ENCODE measurements around the gene TFF3.

The TFF3 gene

DNA sequence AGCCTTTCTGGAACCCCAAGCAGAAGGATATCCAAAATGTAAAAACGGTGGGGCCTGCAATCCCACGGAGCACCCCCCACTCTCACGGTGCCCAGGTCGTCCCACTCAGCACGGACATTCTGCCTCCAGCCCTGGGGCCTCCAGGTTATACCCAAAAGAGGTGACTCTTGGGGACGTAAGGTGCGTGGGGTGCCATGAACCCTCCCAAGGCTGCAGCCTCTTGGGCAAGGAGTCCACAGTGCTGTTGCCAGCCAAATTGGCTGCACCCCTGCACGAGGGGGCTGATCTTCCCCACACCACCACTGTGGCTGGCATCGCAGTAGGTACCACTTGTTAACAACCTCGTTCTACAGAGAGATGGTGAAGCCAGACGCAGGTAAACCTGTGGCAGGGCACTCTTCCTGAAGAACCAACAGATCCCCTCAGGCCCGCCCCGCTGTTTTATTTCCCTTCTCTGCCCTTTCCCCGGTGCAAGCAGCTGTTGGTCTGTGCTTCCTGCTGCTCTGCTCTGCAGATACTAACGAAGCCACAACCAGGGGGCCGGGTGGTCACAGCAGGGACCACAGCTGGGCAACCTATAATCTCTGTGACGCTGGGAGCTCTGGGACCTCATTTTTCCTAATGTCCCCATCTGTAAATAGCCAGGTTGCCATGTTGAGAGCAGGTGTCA, 8.7 kb downstream of the TFF3 start:
- Histone ChIP-seq H3K4me3 (ENCODE audit: low read length) (no peak overlapping the region), H3K36me3 (ENCODE audit: control insufficient read depth, insufficient read depth, low read length) (no peaks in the 10 kb centered on the region), H3K9me3 (ENCODE audit: control insufficient read depth, low read length) (no peaks in the 10 kb centered on the region), H3K4me1 (ENCODE audit: control insufficient read depth, insufficient read depth, low read length) (peaks cover 19% of the 10 kb centered on the region), H3K27me3 (ENCODE audit: control insufficient read depth, insufficient read depth, low read length) (peaks cover 6% of the 10 kb centered on the region), H3K9ac (ENCODE audit: low read length) (no peak overlapping the region)

DNA sequence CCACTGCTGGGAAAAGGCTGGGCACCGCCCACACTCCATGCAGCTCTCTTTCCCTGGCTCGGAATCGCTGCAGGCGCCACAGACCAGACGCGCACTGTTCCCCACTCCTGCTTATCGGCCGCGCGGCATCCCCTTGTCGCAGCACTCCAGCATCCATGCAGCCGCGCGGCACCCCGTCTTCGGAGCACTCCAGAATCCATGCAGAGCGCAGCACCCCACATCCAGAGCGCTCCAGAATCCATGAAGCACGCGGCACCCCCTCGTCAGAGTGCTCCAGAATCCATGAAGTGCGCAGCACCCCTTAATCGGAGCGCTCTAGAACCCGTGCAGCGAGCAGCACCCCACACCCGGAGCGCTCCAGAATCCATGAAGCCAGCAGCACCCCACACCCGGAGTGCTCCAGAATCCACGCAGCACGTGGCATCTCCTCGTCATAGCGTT, 9.5 kb downstream of the TFF3 start:
- peaks cover 19% of the 10 kb centered on the region for H3K4me1 ChIP-seq (ENCODE audit: control insufficient read depth, insufficient read depth, low read length)
- H3K27me3 ChIP-seq (ENCODE audit: control insufficient read depth, insufficient read depth, low read length): peaks cover 6% of the 10 kb centered on the region
- H3K4me3 ChIP-seq (ENCODE audit: low read length): no peak overlapping the region
- no peaks in the 10 kb centered on the region for H3K9me3 ChIP-seq (ENCODE audit: control insufficient read depth, low read length)
- H3K36me3 ChIP-seq (ENCODE audit: control insufficient read depth, insufficient read depth, low read length): no peaks in the 10 kb centered on the region
- H3K9ac ChIP-seq (ENCODE audit: low read length): no peak overlapping the region

GRCh38 chr21:42304556-42305454, 10.4 kb downstream of the TFF3 start:
- Histone ChIP-seq H3K36me3 (ENCODE audit: control insufficient read depth, insufficient read depth, low read length) (no peaks in the 10 kb centered on the region), H3K27me3 (ENCODE audit: control insufficient read depth, insufficient read depth, low read length) (peaks cover 6% of the 10 kb centered on the region), H3K9me3 (ENCODE audit: control insufficient read depth, low read length) (no peaks in the 10 kb centered on the region), H3K4me3 (ENCODE audit: low read length) (no peak overlapping the region), H3K4me1 (ENCODE audit: control insufficient read depth, insufficient read depth, low read length) (peaks cover 10% of the 10 kb centered on the region), H3K9ac (ENCODE audit: low read length) (no peak overlapping the region)

DNA sequence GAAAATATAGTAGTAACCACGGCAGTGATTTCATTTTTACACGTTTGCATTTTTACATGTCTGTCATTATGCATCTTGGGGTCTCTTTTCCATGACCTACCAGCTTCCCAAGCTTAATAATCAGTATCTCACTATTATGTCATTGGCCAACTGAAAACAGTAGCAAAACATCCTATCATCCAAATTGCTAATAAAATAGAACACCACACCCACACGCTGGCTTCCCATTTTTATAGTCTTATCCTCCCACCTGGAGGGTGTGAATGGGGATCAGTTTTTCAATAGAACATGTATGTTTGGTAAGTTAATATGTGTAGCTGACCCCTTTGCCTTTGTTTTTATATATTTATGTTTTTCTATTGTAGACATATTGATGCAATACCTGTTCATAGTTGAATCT, 11.8 kb downstream of the TFF3 start:
- Histone ChIP-seq H3K27me3 (ENCODE audit: control insufficient read depth, insufficient read depth, low read length) (peaks cover 6% of the 10 kb centered on the region), H3K9ac (ENCODE audit: low read length) (no peak overlapping the region), H3K36me3 (ENCODE audit: control insufficient read depth, insufficient read depth, low read length) (no peaks in the 10 kb centered on the region), H3K4me3 (ENCODE audit: low read length) (no peak overlapping the region), H3K4me1 (ENCODE audit: control insufficient read depth, insufficient read depth, low read length) (peaks cover 8% of the 10 kb centered on the region), H3K9me3 (ENCODE audit: control insufficient read depth, low read length) (no peaks in the 10 kb centered on the region)

DNA sequence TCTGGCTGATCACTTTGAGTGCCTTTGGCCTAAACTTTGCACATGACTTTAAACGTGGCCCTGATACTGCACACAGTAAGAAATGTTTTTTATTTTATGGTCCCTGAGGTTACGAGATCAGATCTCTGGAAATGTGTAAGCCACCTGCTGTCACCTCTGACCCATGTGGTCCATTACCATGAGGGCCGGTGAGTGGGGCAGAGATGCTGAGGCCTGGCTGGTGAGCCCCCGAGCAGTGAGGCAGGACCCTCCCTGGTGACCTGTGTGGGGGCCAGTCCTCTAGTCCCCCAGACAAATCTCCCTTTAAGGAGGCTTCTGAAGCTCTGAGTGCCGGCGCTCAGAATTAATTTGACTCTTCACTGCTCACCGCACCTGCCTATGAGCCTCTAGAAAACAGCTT, 12.4 kb downstream of the TFF3 start:
- no peaks in the 10 kb centered on the region for H3K9me3 ChIP-seq (ENCODE audit: control insufficient read depth, low read length)
- peaks cover 6% of the 10 kb centered on the region for H3K27me3 ChIP-seq (ENCODE audit: control insufficient read depth, insufficient read depth, low read length)
- H3K4me3 ChIP-seq (ENCODE audit: low read length): no peak overlapping the region
- H3K4me1 ChIP-seq (ENCODE audit: control insufficient read depth, insufficient read depth, low read length): peaks cover 8% of the 10 kb centered on the region
- no peaks in the 10 kb centered on the region for H3K36me3 ChIP-seq (ENCODE audit: control insufficient read depth, insufficient read depth, low read length)
- no peak overlapping the region for H3K9ac ChIP-seq (ENCODE audit: low read length)

GRCh38 chr21:42302076-42302650, 13.0 kb downstream of the TFF3 start:
- Histone ChIP-seq H3K36me3 (ENCODE audit: control insufficient read depth, insufficient read depth, low read length) (no peaks in the 10 kb centered on the region), H3K4me3 (ENCODE audit: low read length) (no peak overlapping the region), H3K9me3 (ENCODE audit: control insufficient read depth, low read length) (no peaks in the 10 kb centered on the region), H3K27me3 (ENCODE audit: control insufficient read depth, insufficient read depth, low read length) (peaks cover 6% of the 10 kb centered on the region), H3K4me1 (ENCODE audit: control insufficient read depth, insufficient read depth, low read length) (peaks cover 8% of the 10 kb centered on the region), H3K9ac (ENCODE audit: low read length) (no peak overlapping the region)

DNA sequence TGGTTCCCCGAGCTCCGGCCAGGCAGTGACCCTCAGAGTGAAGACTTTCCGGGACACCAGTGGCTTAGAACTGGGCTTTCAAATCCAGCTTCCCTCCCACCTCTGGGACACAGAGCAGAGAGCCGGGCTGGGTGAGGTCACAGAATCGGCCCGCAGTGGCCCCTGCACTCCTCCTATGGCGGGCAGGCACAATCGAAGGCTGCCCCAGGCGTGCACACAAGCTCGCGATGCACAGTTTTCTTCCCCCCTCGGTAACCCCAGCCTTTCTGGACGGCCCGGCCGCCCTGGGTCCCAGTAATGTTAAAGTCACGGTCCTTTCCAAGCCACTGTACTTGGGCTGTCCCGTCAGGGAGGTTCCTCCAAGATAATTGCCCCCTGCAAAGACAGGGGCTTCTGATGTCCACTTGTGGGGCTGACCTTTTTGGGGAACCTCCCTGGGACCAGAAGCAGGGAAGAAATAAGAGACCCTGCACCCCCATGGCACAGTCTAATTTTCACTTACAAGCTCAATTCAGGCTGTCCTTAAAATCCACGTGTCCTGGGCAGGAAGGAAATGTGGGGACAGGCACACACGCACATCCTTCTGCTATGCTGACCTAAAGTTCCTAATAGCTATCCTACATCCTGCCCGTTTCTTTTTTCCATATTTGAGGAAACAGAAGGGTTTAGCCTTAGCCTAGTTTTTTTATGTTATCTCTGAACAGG, 13.7 kb downstream of the TFF3 start:
- peaks cover 5% of the 10 kb centered on the region for H3K27me3 ChIP-seq (ENCODE audit: control insufficient read depth, insufficient read depth, low read length)
- no peak overlapping the region for H3K4me3 ChIP-seq (ENCODE audit: low read length)
- peaks cover 8% of the 10 kb centered on the region for H3K4me1 ChIP-seq (ENCODE audit: control insufficient read depth, insufficient read depth, low read length)
- H3K9me3 ChIP-seq (ENCODE audit: control insufficient read depth, low read length): no peaks in the 10 kb centered on the region
- H3K36me3 ChIP-seq (ENCODE audit: control insufficient read depth, insufficient read depth, low read length): no peaks in the 10 kb centered on the region
- no peak overlapping the region for H3K9ac ChIP-seq (ENCODE audit: low read length)

DNA sequence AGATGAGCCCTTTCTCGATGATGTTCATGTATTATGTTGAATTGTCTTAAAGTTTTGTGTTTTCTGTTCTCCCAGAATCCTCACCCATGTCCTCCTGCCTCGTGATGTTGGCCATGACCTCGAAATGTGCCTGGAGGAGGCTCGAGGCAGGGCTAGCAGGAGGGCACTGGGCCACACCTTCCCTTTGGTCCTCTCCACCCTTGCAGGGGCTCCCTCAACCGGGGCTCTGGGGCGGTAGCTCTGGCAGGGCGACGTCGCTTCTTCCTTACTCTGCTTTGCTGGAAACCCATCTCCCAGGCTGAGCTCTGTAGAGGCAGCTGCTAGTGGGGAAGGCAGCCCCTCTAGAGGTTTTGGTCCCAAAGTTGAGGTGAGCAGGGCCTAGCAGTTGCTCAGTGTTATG, 14.3 kb downstream of the TFF3 start:
- no peak overlapping the region for H3K9ac ChIP-seq (ENCODE audit: low read length)
- H3K9me3 ChIP-seq (ENCODE audit: control insufficient read depth, low read length): no peaks in the 10 kb centered on the region
- peaks cover 8% of the 10 kb centered on the region for H3K4me1 ChIP-seq (ENCODE audit: control insufficient read depth, insufficient read depth, low read length)
- H3K4me3 ChIP-seq (ENCODE audit: low read length): no peak overlapping the region
- H3K27me3 ChIP-seq (ENCODE audit: control insufficient read depth, insufficient read depth, low read length): no peaks in the 10 kb centered on the region
- no peaks in the 10 kb centered on the region for H3K36me3 ChIP-seq (ENCODE audit: control insufficient read depth, insufficient read depth, low read length)

DNA sequence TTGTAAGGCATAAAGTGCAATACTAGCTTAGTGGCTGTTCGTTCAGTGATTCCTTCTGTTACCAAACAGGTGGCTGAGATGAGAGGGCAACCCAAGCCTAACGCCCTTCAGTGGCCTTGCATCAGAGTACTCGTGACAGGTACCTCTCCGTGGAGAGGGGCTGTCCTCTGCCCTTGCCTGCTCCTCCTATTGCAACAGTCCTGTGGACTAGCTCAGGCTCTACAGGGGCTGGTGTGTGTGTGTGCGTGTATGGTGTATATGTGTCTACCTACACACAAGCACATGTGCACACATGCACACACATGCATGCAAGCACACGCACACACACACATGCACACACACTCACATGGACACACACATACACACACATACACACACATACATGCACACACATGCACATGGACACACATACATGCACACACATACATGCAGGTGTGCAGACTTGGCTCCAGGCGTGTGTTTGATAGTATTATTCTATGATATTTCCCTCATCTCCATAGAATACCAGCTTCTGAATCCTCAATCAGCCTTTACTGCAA, 15.1 kb downstream of the TFF3 start:
- Histone ChIP-seq H3K27me3 (ENCODE audit: control insufficient read depth, insufficient read depth, low read length) (no peaks in the 10 kb centered on the region), H3K9ac (ENCODE audit: low read length) (no peak overlapping the region), H3K36me3 (ENCODE audit: control insufficient read depth, insufficient read depth, low read length) (no peaks in the 10 kb centered on the region), H3K4me3 (ENCODE audit: low read length) (no peak overlapping the region), H3K9me3 (ENCODE audit: control insufficient read depth, low read length) (no peaks in the 10 kb centered on the region), H3K4me1 (ENCODE audit: control insufficient read depth, insufficient read depth, low read length) (peaks cover 8% of the 10 kb centered on the region)

DNA sequence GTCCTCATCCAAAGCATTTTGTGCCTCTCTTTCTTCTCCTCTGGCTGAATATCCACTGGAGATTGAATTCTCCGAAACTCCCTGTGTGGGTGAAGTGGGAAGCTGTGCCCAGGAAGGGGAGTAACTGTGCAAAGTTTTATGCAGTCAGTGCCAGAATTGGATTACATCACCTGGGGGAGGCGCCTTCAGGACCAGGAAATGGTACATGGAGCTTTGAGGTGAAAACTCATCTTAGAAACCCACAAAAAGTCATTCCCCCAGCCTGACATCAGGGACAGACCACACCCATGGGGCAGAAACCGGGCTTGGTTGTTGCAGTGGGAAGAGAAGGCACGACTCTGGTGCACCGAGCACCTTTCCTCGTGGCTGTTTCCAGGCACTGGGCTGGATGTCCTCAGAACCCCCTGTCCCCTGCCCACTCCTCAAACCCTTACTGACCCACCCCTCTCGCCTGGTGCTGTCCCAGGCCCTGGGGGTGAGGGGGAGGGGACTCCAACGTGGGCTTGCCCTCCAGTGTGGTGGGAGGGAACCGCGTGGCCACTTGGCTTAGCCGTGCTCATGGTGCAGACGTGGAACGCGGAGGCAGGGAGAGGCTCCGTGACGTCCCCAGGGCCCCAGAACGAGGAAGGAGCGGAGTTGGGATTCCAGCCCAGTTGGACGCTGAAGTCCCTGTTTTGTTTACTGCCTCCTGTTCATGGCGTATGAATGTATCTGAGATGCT, 15.7 kb downstream of the TFF3 start:
- no peak overlapping the region for H3K4me3 ChIP-seq (ENCODE audit: low read length)
- H3K36me3 ChIP-seq (ENCODE audit: control insufficient read depth, insufficient read depth, low read length): no peaks in the 10 kb centered on the region
- H3K27me3 ChIP-seq (ENCODE audit: control insufficient read depth, insufficient read depth, low read length): no peaks in the 10 kb centered on the region
- no peaks in the 10 kb centered on the region for H3K9me3 ChIP-seq (ENCODE audit: control insufficient read depth, low read length)
- H3K4me1 ChIP-seq (ENCODE audit: control insufficient read depth, insufficient read depth, low read length): peaks cover 8% of the 10 kb centered on the region
- H3K9ac ChIP-seq (ENCODE audit: low read length): no peak overlapping the region

GRCh38 chr21:42298657-42299056, 16.6 kb downstream of the TFF3 start:
- Histone ChIP-seq H3K9ac (ENCODE audit: low read length) (no peak overlapping the region), H3K27me3 (ENCODE audit: control insufficient read depth, insufficient read depth, low read length) (no peaks in the 10 kb centered on the region), H3K4me3 (ENCODE audit: low read length) (no peak overlapping the region), H3K36me3 (ENCODE audit: control insufficient read depth, insufficient read depth, low read length) (no peaks in the 10 kb centered on the region), H3K4me1 (ENCODE audit: control insufficient read depth, insufficient read depth, low read length) (peaks cover 8% of the 10 kb centered on the region), H3K9me3 (ENCODE audit: control insufficient read depth, low read length) (no peaks in the 10 kb centered on the region)

Measured in mucosa of stomach (tissue), 1 donor.